HG02981 (cell line): ENCODE data around the gene UBA7.
A peak's percentile ranks its signal among the peaks of the same experiment; 100 is the strongest.
"Not testable (repeated sequence)": the region's sequence is repeated elsewhere in the genome, so short reads cannot be mapped to it uniquely, and the experiment has no call there.

Experiments
- ATAC-seq: cut with Tn5 transposase; IDR thresholded peaks from one replicate; pipeline ENCODE4 v1.9.1; 2021; ENCODE audit warnings: mild to moderate bottlenecking, moderate library complexity; ENCODE audit not compliant: unreplicated experiment

The UBA7 gene, protein sequence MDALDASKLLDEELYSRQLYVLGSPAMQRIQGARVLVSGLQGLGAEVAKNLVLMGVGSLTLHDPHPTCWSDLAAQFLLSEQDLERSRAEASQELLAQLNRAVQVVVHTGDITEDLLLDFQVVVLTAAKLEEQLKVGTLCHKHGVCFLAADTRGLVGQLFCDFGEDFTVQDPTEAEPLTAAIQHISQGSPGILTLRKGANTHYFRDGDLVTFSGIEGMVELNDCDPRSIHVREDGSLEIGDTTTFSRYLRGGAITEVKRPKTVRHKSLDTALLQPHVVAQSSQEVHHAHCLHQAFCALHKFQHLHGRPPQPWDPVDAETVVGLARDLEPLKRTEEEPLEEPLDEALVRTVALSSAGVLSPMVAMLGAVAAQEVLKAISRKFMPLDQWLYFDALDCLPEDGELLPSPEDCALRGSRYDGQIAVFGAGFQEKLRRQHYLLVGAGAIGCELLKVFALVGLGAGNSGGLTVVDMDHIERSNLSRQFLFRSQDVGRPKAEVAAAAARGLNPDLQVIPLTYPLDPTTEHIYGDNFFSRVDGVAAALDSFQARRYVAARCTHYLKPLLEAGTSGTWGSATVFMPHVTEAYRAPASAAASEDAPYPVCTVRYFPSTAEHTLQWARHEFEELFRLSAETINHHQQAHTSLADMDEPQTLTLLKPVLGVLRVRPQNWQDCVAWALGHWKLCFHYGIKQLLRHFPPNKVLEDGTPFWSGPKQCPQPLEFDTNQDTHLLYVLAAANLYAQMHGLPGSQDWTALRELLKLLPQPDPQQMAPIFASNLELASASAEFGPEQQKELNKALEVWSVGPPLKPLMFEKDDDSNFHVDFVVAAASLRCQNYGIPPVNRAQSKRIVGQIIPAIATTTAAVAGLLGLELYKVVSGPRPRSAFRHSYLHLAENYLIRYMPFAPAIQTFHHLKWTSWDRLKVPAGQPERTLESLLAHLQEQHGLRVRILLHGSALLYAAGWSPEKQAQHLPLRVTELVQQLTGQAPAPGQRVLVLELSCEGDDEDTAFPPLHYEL

GRCh38 chr3:49813497-49814174 is at the start of gene UBA7:
Gene UBA7 (minus strand): TSS chr3:49813953. CDS start chr3:49813787, 166 bp downstream.
- peak; percentile 62 for ATAC-seq

DNA sequence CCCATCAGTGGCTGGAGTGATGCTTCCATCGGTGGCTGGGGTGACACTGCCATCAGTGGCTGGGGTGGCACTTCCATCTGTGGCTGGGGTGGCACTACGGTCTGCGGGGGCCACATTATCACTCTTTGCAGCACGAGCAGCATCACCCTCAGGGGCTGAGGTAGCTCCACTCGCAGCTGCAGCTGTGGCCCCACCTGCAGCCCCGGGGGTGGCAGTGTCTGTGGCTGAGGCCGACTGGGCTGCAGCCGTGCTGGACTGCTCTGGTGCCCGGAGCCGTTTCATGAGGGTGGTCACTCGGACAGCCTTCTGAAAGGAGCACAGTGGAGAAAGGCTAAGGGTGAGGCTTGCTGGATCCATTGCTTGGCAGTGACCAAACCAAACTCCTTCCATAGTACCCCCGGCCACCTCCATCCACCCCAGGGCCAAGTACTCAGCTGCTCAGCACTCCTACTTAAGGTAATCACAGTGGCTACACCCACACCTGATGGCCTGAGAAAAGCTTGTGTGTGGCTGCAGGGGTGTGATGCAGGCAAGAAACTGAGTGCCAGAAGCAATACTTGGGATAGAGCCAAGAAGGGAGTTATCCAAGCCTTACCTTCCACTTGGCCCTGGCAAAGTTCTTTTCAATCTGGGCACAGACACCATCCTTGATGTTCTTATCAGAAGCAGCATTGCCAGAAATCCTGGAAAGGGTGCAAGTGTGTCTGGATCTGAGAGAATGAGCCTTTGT is 46.0 kb upstream of the UBA7 start:
- ATAC-seq = no peak

GRCh38 chr3:49856181-49857005 is 42.6 kb upstream of the UBA7 start, which contains the start of gene TRAIP:
Gene TRAIP (minus strand): TSS chr3:49856564. CDS start chr3:49856453, 111 bp downstream.
- peak; percentile 97 for ATAC-seq

DNA sequence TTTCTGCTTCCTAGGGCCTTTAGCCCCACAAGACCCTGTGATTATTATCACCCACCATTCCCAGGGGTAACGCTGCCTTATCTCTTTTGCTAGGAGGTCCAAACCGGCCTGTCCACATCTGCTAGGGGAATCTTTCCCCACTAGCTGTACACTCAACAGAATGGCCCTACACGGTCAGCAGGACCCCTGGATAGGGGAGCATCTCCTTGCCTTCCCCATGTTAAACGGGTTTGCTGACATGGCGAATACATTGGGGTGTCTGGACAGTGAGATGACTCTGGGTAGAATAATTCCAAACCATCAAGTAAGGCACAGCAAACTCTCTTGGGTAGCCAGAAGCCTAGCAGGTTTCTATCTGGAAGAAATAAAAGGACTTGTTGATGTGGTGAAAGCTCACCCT is 41.9 kb upstream of the UBA7 start:
- ATAC-seq = no peak

DNA sequence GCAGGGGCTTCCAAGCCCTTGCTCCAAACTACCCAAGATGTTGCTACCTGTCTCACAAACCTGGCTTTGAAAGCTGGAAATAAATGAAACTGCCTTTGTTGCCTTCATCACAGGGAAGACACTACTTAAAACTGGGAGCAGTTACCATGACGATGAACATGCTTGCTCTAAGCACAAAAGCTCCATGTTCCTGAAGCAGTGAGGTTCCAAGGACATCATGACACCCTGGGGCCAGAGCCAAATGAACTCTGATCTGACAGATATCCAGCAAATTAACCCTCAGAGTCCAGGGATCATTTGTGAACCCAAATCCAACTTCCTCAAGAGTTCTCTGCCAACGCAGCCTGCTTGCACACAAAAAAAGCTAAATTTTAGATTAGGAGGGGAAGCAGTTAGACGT is 31.9 kb upstream of the UBA7 start:
- ATAC-seq = no peak

- no peak for ATAC-seq
Observed at GRCh38 chr3:49844464-49845183, 30.9 kb upstream of the UBA7 start.

DNA sequence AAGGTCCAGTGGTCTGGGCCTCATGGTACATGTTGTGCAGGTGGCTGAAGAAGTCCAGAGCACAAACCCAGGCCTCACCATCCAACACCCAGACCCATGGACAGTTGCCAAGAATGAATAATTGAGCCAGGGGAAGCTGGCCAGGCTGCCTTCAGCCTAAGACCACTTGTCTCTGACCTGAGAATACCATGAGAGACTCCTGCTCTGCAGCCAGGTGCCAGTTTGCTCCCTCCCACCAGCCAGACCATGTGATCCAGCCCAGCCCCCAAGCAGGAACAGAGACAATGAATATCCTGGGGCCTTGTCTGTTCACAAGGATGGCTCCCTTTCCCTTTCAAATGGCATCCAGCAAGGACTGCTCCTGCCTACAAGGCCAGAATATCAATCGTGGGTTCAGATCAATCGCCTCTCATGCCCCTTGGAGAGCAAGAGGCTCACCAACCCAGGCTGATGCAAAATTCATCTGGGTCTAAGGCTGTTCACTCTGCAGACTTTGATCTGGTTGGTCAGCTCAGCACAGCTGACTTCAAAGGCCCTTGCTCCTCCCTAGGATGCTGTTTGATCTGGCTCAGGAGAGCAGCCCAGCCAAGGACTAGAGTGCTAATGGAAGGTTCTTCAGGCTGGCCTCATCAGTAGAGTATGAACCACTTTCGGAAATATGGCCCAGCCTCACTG is 29.2 kb upstream of the UBA7 start:
- no peak for ATAC-seq

DNA sequence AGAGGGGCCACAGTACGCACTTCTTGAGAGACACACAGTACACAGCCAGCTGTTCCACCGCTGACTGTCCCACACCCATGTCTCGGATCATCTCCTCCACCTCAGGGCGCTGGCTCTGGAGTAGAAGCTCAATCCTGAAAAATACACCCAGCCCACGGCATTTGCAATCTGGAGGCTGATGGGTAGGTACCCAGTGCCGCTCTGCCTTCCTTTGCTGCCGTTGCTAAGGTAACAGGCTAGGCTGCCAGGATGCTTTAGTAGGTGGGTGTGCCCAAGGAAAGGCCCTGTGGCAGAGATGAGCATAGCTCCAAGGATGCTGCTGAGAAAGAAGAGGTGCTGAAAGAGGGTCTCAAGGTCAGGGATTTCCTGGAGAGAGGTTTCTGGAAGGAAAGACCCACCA is 28.1 kb upstream of the UBA7 start:
- ATAC-seq = no peak

DNA sequence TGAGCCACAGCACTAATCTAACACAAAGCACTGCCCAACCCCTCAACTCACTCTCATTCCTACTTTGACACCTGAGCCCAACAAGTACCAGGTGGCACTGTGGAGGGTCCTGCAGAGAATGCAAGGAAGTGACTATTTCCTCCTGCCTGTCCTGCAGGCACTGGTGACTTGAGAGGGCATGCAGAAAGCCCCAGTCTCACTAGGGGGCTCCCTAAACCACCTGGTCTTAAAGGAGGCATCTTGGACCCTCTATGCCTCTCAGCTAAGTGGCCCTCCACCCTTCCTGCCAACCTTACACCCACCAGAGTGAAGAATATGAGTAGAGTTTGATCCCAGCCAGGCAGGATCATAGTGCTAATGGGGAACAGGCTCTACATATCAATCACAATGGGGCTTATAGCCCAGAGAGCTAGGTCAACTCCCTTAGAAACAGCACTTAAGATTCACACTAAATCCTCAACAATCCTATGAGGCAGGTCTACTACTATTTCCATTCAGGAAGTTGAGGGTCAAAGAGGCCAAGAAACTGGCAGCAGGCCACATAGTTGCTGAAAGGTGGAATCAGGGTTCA is 27.5 kb upstream of the UBA7 start:
- ATAC-seq = no peak

DNA sequence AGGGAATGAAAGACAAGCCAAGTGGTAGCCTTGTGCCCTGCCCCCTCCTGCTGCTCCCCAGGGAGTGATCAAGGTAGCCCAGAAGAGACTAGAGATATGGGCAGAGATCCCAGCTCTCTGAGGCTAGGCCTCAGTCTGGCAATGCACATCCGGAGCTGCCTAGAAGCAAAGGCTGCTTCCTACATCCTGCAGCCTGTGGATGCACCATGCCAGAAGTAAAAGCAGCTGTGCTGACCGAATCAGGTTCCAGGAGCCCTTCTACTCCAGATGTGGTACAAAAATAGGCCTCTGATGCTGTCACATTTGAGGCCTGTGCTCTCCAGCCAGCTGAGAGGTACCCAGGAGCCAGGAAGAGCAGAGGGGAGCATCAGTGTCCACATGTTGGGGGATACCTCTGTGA is 26.6 kb upstream of the UBA7 start:
- ATAC-seq = no peak

DNA sequence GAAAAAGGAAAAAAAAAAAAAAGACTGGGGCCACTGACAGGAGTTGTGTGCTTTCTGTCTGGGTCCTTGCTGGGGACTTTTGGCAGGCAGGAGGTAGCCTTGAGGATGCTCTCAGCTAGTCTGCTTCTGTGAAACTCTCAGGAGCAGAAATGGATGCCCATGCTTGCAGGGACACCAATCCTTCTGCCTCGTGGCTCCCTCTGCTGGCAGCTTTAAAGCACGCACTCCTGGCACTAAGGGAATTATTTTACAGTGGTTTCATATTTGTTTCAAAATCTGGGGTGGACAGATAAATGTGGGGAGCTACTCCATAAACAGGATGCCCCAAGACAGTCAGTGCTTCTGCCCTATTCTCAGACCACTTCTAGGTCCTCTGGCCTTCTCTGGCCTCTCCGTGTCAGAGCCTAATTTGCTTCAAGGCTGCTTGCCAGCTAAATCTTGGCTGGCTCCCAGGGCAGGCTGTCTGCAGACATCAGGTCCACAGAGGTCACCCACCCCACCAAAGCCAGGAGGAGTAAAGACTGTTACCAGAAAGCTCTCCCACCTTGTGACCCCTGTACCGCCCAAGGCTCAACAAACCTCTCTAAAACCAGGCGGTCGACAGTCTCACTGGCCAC is 25.5 kb upstream of the UBA7 start:
- ATAC-seq = no peak

DNA sequence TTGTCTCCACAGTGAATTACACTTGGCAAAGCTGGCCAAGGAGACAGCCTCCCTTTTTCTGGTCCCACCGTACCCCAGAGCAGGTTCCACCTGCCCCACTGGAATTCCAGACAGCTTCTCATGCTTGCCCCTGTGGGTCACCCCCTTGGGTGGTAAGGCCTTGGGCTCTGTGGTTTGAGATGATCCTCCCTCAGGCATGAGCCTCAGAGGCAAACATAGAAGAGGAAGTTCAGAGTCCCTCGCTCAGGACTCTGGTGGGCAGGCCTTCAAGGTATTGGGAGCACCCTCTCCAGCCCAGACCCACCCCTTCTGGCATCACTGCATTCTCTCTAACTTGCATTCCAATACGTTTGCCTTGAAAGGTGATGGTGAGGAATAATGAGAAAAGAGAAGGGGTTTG is 17.6 kb upstream of the UBA7 start:
- no peak for ATAC-seq

DNA sequence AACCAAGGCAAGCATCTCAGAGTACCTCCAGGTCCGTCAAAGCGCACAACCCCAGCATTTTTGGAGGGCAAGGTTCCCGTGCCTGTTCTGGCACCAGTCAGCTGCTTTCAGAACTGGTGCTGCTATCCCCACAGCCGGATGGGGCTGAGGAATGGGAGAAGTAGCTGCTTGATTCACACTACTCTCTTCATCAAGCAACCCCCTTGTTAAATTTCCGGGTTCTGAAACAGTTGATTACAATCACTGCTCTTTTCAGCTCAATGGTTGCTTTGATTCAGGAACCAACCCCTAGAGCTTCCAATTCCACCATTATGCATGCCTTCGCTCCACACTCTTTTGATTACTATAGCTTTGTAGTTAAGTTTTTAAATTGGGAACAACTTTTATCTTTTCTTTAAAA is 12.3 kb upstream of the UBA7 start:
- ATAC-seq = no peak

DNA sequence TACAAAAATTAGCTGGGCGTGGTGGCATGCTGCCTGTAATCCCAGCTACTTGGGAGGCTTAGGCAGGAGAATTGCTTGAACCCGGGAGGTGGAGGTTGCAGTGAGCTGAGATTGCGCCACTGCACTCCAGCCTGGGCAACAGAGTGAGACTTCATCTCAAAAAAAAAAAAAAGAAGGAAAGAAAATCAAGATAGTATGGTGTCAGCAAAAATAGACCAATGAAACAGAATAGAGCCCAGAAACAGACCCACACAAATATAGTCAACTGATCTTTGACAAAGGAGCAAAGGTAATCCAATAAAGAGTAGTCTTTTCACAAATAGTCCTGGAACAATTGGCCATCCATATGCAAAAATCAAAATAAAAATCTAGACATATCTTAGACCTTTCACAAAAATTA is 9.4 kb upstream of the UBA7 start:
- not testable (repeated sequence) for ATAC-seq

DNA sequence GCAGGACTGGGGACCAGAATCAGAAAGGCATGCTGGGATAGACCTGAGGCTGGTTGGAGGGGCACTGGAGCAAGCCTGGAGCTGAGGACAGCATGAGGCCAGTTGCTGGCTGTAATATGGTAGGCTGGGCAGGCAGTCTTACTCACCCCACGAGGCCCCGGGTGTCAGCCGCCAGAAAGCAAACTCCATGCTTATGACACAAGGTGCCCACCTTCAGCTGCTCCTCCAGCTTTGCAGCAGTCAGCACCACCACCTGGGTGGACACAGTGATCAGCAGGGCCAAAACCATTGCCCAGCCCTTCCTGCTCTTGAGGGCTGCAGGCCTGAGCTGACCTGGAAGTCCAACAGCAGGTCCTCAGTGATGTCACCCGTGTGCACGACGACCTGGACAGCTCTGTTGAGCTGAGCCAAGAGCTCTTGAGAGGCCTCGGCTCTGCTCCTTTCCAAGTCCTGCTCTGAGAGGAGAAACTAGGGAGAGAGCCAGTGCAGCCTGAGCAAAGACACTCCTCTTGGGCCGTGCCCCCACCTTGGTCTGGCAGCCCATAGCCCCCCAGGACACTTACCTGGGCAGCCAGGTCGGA is 747 bp downstream of the UBA7 start:
- no peak for ATAC-seq

DNA sequence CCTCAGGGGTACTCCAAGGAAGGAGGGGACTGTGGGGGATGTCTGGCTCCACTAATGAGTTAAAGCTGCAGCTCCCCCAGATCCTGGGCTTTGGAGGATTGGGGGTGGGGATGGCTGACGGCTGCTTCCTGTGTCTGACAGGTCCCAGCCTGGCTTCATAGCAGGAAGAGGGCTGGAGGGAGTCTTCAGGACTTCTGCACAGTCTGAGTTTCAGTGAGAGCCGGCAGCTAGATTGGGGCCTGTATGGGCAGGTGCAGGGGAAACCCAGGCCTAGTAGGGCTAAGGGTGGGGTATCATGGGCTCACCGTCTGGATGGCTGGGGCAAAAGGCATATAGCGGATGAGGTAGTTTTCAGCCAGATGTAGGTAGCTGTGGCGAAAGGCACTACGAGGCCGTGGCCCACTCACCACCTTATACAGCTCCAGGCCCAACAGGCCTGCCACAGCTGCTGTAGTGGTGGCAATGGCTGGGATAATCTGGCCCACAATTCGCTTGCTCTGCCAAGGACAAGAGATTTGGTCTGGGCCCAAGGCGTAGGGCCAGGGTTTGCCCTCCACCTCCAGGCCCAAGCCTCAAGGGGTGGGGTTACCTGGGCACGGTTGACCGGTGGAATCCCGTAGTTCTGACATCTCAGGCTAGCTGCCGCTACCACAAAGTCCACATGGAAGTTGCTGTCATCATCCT is 6.2 kb downstream of the UBA7 start:
- ATAC-seq = no peak

DNA sequence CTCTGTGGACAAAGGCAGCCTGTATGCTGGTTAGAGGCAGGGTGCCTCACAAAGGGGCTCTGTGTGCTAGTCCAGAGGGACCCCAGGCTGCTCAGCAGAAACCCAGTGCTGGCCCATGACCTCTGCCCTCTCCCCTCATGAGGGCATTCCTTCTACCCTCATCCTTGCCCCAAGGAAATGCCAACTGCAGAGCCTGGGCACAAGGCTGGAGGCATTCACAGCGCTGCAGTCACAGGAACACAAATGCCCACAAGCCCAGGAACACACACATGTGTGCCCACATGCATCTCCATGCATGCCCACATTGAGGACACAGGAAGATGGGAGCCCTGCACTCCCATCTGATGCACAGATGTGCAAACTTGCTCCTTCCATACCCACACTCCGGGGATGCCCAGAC is 6.9 kb downstream of the UBA7 start:
- no peak for ATAC-seq
